Activated T-cell treated with anti-CD3 and anti-CD28 coated beads for 48 hours (primary cell): ENCODE results near the gene DGCR8.

ENCODE experiments used
- DNase-seq: peaks from one replicate; pipeline ENCODE4 v3.0.0-alpha.2; 2020; ENCODE audit warnings: low read depth

DGCR8 gene

GRCh38 chr22:20090730-20091240 lies 10.7 kb downstream of the DGCR8 start:
- no peak for DNase-seq

- DNase-seq, result no peak
Observed at GRCh38 chr22:20091690-20092476, 11.8 kb downstream of the DGCR8 start.

- no peak for DNase-seq
Observed at GRCh38 chr22:20092477-20092854, 12.4 kb downstream of the DGCR8 start.

GRCh38 chr22:20093418-20094196 lies 13.6 kb downstream of the DGCR8 start:
- DNase-seq, result no peak

- no peak for DNase-seq
Observed at GRCh38 chr22:20094197-20094807, 14.3 kb downstream of the DGCR8 start.

- DNase-seq, result no peak
Observed at GRCh38 chr22:20095521-20095920, 15.5 kb downstream of the DGCR8 start.

GRCh38 chr22:20096574-20097420 lies 16.8 kb downstream of the DGCR8 start:
- no peak for DNase-seq

GRCh38 chr22:20099099-20099711 lies 19.2 kb downstream of the DGCR8 start:
- DNase-seq, result no peak

GRCh38 chr22:20101638-20102037 lies 21.6 kb downstream of the DGCR8 start:
- no peak for DNase-seq

- no peak for DNase-seq
Observed at GRCh38 chr22:20102203-20102780, 22.3 kb downstream of the DGCR8 start.

- no peak for DNase-seq
Observed at GRCh38 chr22:20105456-20106204, 25.6 kb downstream of the DGCR8 start.

- DNase-seq, result no peak
Observed at GRCh38 chr22:20106205-20106848, 26.3 kb downstream of the DGCR8 start.

- no peak for DNase-seq
Observed at GRCh38 chr22:20106849-20107237, 26.8 kb downstream of the DGCR8 start.

GRCh38 chr22:20107471-20107901 lies 27.4 kb downstream of the DGCR8 start:
- no peak for DNase-seq

- DNase-seq, result no peak
Observed at GRCh38 chr22:20107951-20108756, 28.1 kb downstream of the DGCR8 start.

GRCh38 chr22:20108757-20109230 lies 28.8 kb downstream of the DGCR8 start:
- DNase-seq, result no peak

- DNase-seq, result no peak
Observed at GRCh38 chr22:20109411-20110358, 29.6 kb downstream of the DGCR8 start.
